Chondrocyte (in vitro differentiated cells): Measurements from ENCODE around the gene APLNR. TPM values are rescaled to one million over a fixed set of nuclear protein-coding genes. Genes with fewer than 3 reads are reported as not detected.
A peak's percentile ranks its signal among the peaks of the same experiment; 100 is the strongest.

Experiments
- DNase-seq: peaks from one replicate; pipeline ENCODE4 v3.0.0; 2021; ENCODE audit warnings: mixed read lengths, low spot score
- H3K27ac Mint-ChIP-seq: one replicate; pipeline ENCODE4 v1.8.0; 2021; ENCODE audit warnings: mild to moderate bottlenecking, moderate library complexity, mixed read lengths; ENCODE audit not compliant: unreplicated experiment
- H3K27me3 Mint-ChIP-seq: 2 replicates; pipeline ENCODE4 v1.8.0; 2021; ENCODE audit warnings: low read depth, mixed read lengths
- H3K36me3 Mint-ChIP-seq: 2 replicates; pipeline ENCODE4 v1.8.0; 2021; ENCODE audit warnings: low read depth, mixed read lengths
- H3K4me1 Mint-ChIP-seq: 2 replicates; pipeline ENCODE4 v1.8.0; 2021; ENCODE audit warnings: low read depth, mild to moderate bottlenecking, mixed read lengths
- H3K4me3 Mint-ChIP-seq: one replicate; pipeline ENCODE4 v1.8.0; 2021; ENCODE audit warnings: mild to moderate bottlenecking, moderate library complexity, mixed read lengths; ENCODE audit not compliant: unreplicated experiment
- H3K9me3 Mint-ChIP-seq: 2 replicates; pipeline ENCODE4 v1.8.0; 2021; ENCODE audit warnings: low read depth, mixed read lengths
- total RNA-seq: library from RNA; stranded (reverse); gene quantifications from 3 replicates; pipeline ENCODE4 v1.2.1, GENCODE V29; 2021
- TF ChIP-seq, protein P1 (sequence below): fragments of 200-600 bp; sonication (generic); IDR thresholded peaks from 2 replicates; pipeline ENCODE4 v1.5.0; 2021; ENCODE audit warnings: antibody characterized with exemption, mild to moderate bottlenecking, moderate library complexity

Gene APLNR
- total RNA-seq, 1 donor from 2014 or later, result not detected

DNA sequence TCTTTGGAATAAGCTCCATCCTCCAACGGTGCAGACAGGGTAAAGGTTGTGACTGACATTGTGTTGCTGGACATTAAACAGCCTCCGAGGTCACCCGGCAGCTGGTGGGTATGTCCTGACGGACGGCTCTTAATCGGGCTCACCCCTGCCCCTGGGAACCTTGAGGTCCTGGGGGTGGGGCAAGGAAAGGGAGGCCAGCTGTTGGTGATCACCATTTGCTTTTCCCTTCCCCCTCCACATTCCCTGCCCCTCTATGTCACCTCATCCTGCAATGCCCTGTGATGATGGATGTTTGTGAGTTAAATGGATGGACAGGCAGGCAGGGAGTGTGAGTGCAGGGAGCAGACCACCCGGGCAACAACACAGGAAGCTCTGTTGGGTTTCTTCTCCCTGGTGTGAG is 26.3 kb downstream of the APLNR start:
- Mint-ChIP-seq H3K27me3 (peaks cover 16% of the 10 kb centered on the region), H3K9me3 (no peaks in the 10 kb centered on the region), H3K4me1 (no peaks in the 10 kb centered on the region), H3K27ac (no peak overlapping the region), H3K36me3 (no peaks in the 10 kb centered on the region), H3K4me3 (no peak overlapping the region)
- TF ChIP-seq, protein P1, sequence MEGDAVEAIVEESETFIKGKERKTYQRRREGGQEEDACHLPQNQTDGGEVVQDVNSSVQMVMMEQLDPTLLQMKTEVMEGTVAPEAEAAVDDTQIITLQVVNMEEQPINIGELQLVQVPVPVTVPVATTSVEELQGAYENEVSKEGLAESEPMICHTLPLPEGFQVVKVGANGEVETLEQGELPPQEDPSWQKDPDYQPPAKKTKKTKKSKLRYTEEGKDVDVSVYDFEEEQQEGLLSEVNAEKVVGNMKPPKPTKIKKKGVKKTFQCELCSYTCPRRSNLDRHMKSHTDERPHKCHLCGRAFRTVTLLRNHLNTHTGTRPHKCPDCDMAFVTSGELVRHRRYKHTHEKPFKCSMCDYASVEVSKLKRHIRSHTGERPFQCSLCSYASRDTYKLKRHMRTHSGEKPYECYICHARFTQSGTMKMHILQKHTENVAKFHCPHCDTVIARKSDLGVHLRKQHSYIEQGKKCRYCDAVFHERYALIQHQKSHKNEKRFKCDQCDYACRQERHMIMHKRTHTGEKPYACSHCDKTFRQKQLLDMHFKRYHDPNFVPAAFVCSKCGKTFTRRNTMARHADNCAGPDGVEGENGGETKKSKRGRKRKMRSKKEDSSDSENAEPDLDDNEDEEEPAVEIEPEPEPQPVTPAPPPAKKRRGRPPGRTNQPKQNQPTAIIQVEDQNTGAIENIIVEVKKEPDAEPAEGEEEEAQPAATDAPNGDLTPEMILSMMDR, result no peak
- no peak for DNase-seq

DNA sequence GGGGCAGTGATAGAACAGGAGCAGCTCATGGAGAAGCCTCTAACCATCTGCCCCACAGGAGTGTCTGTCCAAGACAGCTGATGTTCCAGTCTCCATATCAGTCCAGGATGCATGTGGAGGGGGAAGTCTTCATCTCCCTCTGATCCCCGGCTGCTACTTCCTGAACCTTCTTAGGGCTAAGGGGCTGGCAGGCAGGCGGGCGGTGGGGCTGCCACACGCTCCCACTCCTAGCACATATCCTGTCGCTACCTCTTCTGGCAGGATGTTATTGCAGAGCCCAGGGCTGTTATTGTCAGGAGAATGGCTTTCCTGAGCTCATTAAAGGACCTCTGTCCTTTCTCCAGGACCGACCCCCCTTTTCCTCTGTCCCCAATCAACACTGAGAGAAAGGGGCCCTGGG is 29.9 kb downstream of the APLNR start:
- Mint-ChIP-seq H3K36me3 (no peaks in the 10 kb centered on the region), H3K4me3 (no peak overlapping the region), H3K27me3 (peaks cover 39% of the 10 kb centered on the region), H3K27ac (no peak overlapping the region), H3K4me1 (no peaks in the 10 kb centered on the region), H3K9me3 (no peaks in the 10 kb centered on the region)
- no peak for DNase-seq
- TF ChIP-seq, protein P1, result no peak

DNA sequence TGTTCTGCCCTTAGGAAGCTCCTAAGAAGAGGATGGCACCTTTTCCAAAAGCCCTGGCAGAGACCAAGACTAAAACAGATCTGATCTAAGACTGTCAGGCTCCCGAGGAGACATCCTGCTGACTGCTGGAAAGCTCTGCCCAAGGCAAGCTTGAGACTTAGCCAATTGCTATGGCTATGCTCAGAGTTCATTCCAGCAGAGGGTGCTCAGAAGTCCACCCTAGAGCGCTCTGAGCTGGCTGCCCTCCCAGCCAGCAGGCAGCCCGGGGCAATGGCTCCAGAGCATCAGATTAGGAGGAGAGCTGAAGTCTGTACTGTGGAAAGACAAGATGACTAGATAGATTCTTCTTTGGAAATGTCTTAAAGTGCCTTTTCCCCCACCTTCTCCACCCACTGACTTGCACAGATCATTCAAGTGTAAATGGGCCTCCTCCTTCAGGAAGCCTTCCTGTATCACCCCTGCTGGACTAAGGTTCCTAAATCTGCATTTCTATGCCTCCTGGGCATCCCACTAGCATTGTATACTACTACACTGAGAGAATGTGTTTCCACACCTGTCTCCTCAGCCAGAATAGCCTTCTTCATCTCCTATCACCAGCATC is 31.9 kb downstream of the APLNR start:
- no peak for DNase-seq
- H3K4me1 Mint-ChIP-seq, result no peaks in the 10 kb centered on the region
- TF ChIP-seq, protein P1, result peak; percentile 19
- no peak overlapping the region for H3K27ac Mint-ChIP-seq
- H3K4me3 Mint-ChIP-seq, result no peak overlapping the region
- H3K36me3 Mint-ChIP-seq, result no peaks in the 10 kb centered on the region
- H3K27me3 Mint-ChIP-seq, result peaks cover 53% of the 10 kb centered on the region
- no peaks in the 10 kb centered on the region for H3K9me3 Mint-ChIP-seq

DNA sequence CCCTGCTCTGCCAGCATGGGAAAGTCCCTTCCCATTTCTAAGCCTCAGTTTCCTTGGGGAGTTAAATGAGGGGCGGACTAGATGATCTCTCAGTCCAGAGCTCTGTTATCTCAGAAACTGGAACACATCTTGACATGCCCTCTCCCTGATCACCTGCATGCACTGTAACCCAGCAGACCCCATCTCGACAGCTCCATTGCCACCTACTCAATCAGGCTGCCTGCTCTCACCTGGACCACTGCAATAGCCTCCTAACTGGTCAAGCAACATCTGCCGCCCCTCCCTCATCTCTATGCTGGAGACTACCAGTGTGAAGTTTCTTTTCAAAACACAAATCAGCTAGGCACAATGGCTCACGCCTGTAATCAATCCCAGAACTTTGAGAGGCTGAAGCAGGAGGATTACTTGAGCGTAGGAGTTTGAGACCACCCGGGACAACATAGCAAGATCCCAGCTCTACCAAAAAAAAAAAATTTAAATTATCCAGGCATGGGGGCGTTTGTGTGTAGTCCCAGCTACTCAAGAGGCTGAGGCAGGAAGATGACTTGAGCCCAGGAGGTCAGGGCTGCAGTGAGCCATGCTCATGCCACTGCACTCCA is 33.1 kb downstream of the APLNR start:
- no peak overlapping the region for H3K27ac Mint-ChIP-seq
- H3K4me1 Mint-ChIP-seq, result no peaks in the 10 kb centered on the region
- peaks cover 55% of the 10 kb centered on the region for H3K27me3 Mint-ChIP-seq
- no peaks in the 10 kb centered on the region for H3K9me3 Mint-ChIP-seq
- DNase-seq, result no peak
- TF ChIP-seq, protein P1, result no peak
- no peak overlapping the region for H3K4me3 Mint-ChIP-seq
- no peaks in the 10 kb centered on the region for H3K36me3 Mint-ChIP-seq

DNA sequence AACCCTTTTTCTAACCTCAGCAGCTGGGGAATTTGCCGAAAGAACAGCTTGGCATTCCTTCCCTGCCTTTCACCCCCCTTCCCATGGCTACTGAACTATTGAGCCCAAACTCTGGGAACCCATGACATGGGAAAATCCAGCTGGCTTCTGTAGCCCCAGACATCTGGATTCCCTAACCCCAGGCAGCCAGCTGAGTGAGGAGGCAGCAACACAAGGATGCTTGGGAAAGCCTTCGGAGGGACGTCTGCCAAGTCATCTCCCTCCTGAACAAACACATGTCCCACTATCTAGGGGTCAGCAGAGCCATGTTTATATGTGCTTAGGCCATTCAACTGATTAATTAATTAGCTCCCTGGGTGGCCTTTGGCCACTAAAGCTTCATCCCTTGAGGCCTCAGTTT is 33.7 kb downstream of the APLNR start:
- no peaks in the 10 kb centered on the region for H3K36me3 Mint-ChIP-seq
- H3K9me3 Mint-ChIP-seq, result no peaks in the 10 kb centered on the region
- DNase-seq, result no peak
- H3K4me1 Mint-ChIP-seq, result no peaks in the 10 kb centered on the region
- no peak overlapping the region for H3K27ac Mint-ChIP-seq
- peaks cover 56% of the 10 kb centered on the region for H3K27me3 Mint-ChIP-seq
- TF ChIP-seq, protein P1, result no peak
- no peak overlapping the region for H3K4me3 Mint-ChIP-seq
